H9 (cell line): ENCODE measurements around the gene PTX3. TPM values are rescaled to one million over a fixed set of nuclear protein-coding genes. Genes with fewer than 3 reads are reported as not detected.

Experiments used
- DNase-seq: peaks from one replicate; pipeline ENCODE4 v3.0.0-alpha.2; 2017
- H2AFZ ChIP-seq: one replicate; pipeline ENCODE4 v1.6.1; 2013; ENCODE audit warnings: mild to moderate bottlenecking, low read length, control low read depth, moderate library complexity
- H2AK5ac ChIP-seq: 2 replicates; pipeline ENCODE4 v1.6.1; 2013; ENCODE audit warnings: low read length, control low read depth, mixed read lengths; ENCODE audit not compliant: insufficient read length
- H2BK120ac ChIP-seq: one replicate; pipeline ENCODE4 v1.6.1; 2013; ENCODE audit warnings: low read depth, mild to moderate bottlenecking, low read length, control low read depth, inconsistent platforms; ENCODE audit not compliant: poor library complexity, severe bottlenecking
- H2BK12ac ChIP-seq: 2 replicates; pipeline ENCODE4 v1.6.1; 2013; ENCODE audit warnings: low read length, control low read depth, mixed read lengths, low read depth; ENCODE audit not compliant: insufficient read length
- H2BK15ac ChIP-seq: 2 replicates; pipeline ENCODE4 v1.6.1; 2013; ENCODE audit warnings: low read depth, low read length, control low read depth
- H2BK20ac ChIP-seq: one replicate; pipeline ENCODE4 v1.6.1; 2013; ENCODE audit warnings: low read depth, mild to moderate bottlenecking, low read length, control low read depth, inconsistent platforms; ENCODE audit not compliant: poor library complexity, severe bottlenecking
- H2BK5ac ChIP-seq: 2 replicates; pipeline ENCODE4 v1.6.1; 2013; ENCODE audit warnings: low read length, control low read depth, mixed read lengths; ENCODE audit not compliant: insufficient read length
- H3K14ac ChIP-seq: 2 replicates; pipeline ENCODE4 v1.6.1; 2013; ENCODE audit warnings: low read length, control low read depth; ENCODE audit not compliant: insufficient read depth
- H3K18ac ChIP-seq: 2 replicates; pipeline ENCODE4 v1.6.1; 2013; ENCODE audit warnings: low read depth, mild to moderate bottlenecking, mixed read lengths, low read length, control low read depth; ENCODE audit not compliant: insufficient read length
- H3K23ac ChIP-seq: 2 replicates; pipeline ENCODE4 v1.6.1; 2013; ENCODE audit warnings: low read length, control low read depth, mixed read lengths, low read depth; ENCODE audit not compliant: insufficient read length
- H3K23me2 ChIP-seq: 2 replicates; pipeline ENCODE4 v1.6.1; 2013; ENCODE audit warnings: low read depth, mild to moderate bottlenecking, mixed read lengths, low read length, control low read depth; ENCODE audit not compliant: insufficient read length, poor library complexity, severe bottlenecking
- H3K27ac ChIP-seq: 2 replicates; pipeline ENCODE4 v1.5.1; 2013; ENCODE audit warnings: low read length, control low read depth, mixed read lengths, low read depth; ENCODE audit not compliant: insufficient read length
- H3K27me3 ChIP-seq: 2 replicates; pipeline ENCODE4 v1.6.1; 2013; ENCODE audit warnings: low read length, control low read depth, inconsistent platforms; ENCODE audit not compliant: insufficient read depth
- H3K4ac ChIP-seq: 2 replicates; pipeline ENCODE4 v1.6.1; 2013; ENCODE audit warnings: low read depth, mild to moderate bottlenecking, control low read depth, inconsistent platforms, low read length, moderate library complexity
- H3K4me1 ChIP-seq: 2 replicates; pipeline ENCODE4 v1.6.1; 2013; ENCODE audit warnings: low read length, control low read depth, inconsistent platforms; ENCODE audit not compliant: insufficient read depth
- H3K4me2 ChIP-seq: 2 replicates; pipeline ENCODE4 v1.6.1; 2013; ENCODE audit warnings: low read length, control low read depth, mixed read lengths; ENCODE audit not compliant: insufficient read length, insufficient read depth
- H3K56ac ChIP-seq: 2 replicates; pipeline ENCODE4 v1.6.1; 2013; ENCODE audit warnings: low read depth, mild to moderate bottlenecking, mixed read lengths, low read length, control low read depth; ENCODE audit not compliant: insufficient read length
- H3K79me1 ChIP-seq: 2 replicates; pipeline ENCODE4 v1.6.1; 2013; ENCODE audit warnings: low read depth, mild to moderate bottlenecking, moderate library complexity, low read length, control low read depth, inconsistent platforms; ENCODE audit not compliant: insufficient read depth, poor library complexity, severe bottlenecking
- H3K79me2 ChIP-seq: 2 replicates; pipeline ENCODE4 v1.6.1; 2013; ENCODE audit warnings: low read length, control low read depth, inconsistent platforms; ENCODE audit not compliant: insufficient read depth
- H3K9ac ChIP-seq: 2 replicates; pipeline ENCODE4 v1.6.1; 2013; ENCODE audit warnings: low read length, control low read depth, mixed read lengths; ENCODE audit not compliant: insufficient read length; ENCODE audit errors: extremely low read depth
- H3K9me3 ChIP-seq: one replicate; pipeline ENCODE4 v1.6.1; 2013; ENCODE audit warnings: low read depth, low read length, inconsistent platforms; ENCODE audit not compliant: control insufficient read depth
- H3T11ph ChIP-seq: one replicate; pipeline ENCODE4 v1.6.1; 2013; ENCODE audit warnings: mild to moderate bottlenecking, low read length, control low read depth, inconsistent platforms
- H4K20me1 ChIP-seq: one replicate; pipeline ENCODE4 v1.6.1; 2013; ENCODE audit not compliant: control insufficient read depth, insufficient read length, insufficient read depth
- H4K5ac ChIP-seq: 2 replicates; pipeline ENCODE4 v1.6.1; 2013; ENCODE audit warnings: low read depth, mild to moderate bottlenecking, mixed read lengths, low read length, control low read depth; ENCODE audit not compliant: insufficient read length
- H4K8ac ChIP-seq: replicated peaks from 2 replicates; pipeline ENCODE4 v1.6.1; 2013; ENCODE audit warnings: low read length, control low read depth, mixed read lengths, low read depth; ENCODE audit not compliant: insufficient read length
- H4K91ac ChIP-seq: 2 replicates; pipeline ENCODE4 v1.6.1; 2013; ENCODE audit warnings: low read depth, mild to moderate bottlenecking, moderate library complexity, mixed read lengths, low read length, control low read depth; ENCODE audit not compliant: insufficient read length
- H3K27ac Mint-ChIP-seq, 3 experiments: 2 replicates in 2 of 3; 3 replicates in 1 of 3; pipeline ENCODE4 v1.8.0; 2020 to 2021; ENCODE audit warnings: mixed read lengths in 3 of 3, mild to moderate bottlenecking in 1 of 3, moderate library complexity in 1 of 3
- H3K27me3 Mint-ChIP-seq: 2 replicates; pipeline ENCODE4 v1.8.0; 2021; ENCODE audit warnings: low read depth, mild to moderate bottlenecking, moderate library complexity, mixed read lengths
- H3K36me3 Mint-ChIP-seq, 3 experiments: 2 replicates in 2 of 3; 3 replicates in 1 of 3; pipeline ENCODE4 v1.8.0; 2020 to 2021; ENCODE audit warnings: low read depth in 3 of 3, mixed read lengths in 3 of 3; ENCODE audit not compliant: insufficient read depth in 1 of 3
- H3K4me1 Mint-ChIP-seq, 2 experiments: 2 replicates each; pipeline ENCODE4 v1.8.0; 2020; ENCODE audit warnings: mixed read lengths in 2 of 2
- H3K4me3 Mint-ChIP-seq, 2 experiments: 2 replicates in 1 of 2; 3 replicates in 1 of 2; pipeline ENCODE4 v1.8.0; 2020 to 2021; ENCODE audit warnings: mild to moderate bottlenecking in 2 of 2, mixed read lengths in 2 of 2, moderate library complexity in 1 of 2
- H3K9me3 Mint-ChIP-seq, 2 experiments: 2 replicates in 1 of 2; 3 replicates in 1 of 2; pipeline ENCODE4 v1.8.0; 2020; ENCODE audit warnings: mild to moderate bottlenecking in 2 of 2, mixed read lengths in 2 of 2, moderate library complexity in 1 of 2
- CTCF ChIP-seq: fragments of 200-600 bp; sonication (generic); conservative IDR thresholded peaks from 3 replicates; pipeline ENCODE4 v1.8.0; 2021; ENCODE audit warnings: antibody characterized with exemption, mild to moderate bottlenecking
- total RNA-seq: library from RNA; stranded (reverse); gene quantifications from 2 replicates; pipeline ENCODE4 v1.2.1, GENCODE V29; 2021

Gene PTX3
- total RNA-seq, 1 experiment from 2014 or later: 0.11 TPM

- H3K79me2 ChIP-seq: no peaks in the 10 kb centered on the region
- peaks cover 5% of the 10 kb centered on the region for H3K4me1 ChIP-seq
- H3K9me3 ChIP-seq: no peaks in the 10 kb centered on the region
- no peak for TF ChIP-seq CTCF
- H3K27me3 Mint-ChIP-seq: no peaks in the 10 kb centered on the region
- H3K56ac ChIP-seq: no peak overlapping the region
- no peak overlapping the region for H2BK5ac ChIP-seq
- no peak overlapping the region for H3K27ac ChIP-seq
- no peak overlapping the region for H3K14ac ChIP-seq
- no peaks in the 10 kb centered on the region for H4K20me1 ChIP-seq
- H3K23me2 ChIP-seq: no peaks in the 10 kb centered on the region
- no peak overlapping the region for H4K5ac ChIP-seq
- no peaks in the 10 kb centered on the region for H3K79me1 ChIP-seq
- H2BK120ac ChIP-seq: no peak overlapping the region
- no peak overlapping the region for H3K4me3 Mint-ChIP-seq
- no peak overlapping the region for H3K23ac ChIP-seq
- no peaks in the 10 kb centered on the region for H3K27me3 ChIP-seq
- H3K36me3 Mint-ChIP-seq: 0 out of 7 replicates have a peak, but pooled peaks cover 0 to 2% (median 0%) of the 10 kb centered on the region in 3 experiments
- H3K9ac ChIP-seq: no peak overlapping the region
- DNase-seq: no peak
- H4K91ac ChIP-seq: no peak overlapping the region
- no peak overlapping the region for H2BK15ac ChIP-seq
- no peak overlapping the region for H2BK20ac ChIP-seq
- H3K4me1 Mint-ChIP-seq: no peaks in the 10 kb centered on the region
- no peaks in the 10 kb centered on the region for H3K9me3 Mint-ChIP-seq
- no peak overlapping the region for H2AK5ac ChIP-seq
- H3T11ph ChIP-seq: no peak overlapping the region
- no peak overlapping the region for H2BK12ac ChIP-seq
- H3K4ac ChIP-seq: no peak overlapping the region
- H3K18ac ChIP-seq: no peak overlapping the region
- no peak overlapping the region for H2AFZ ChIP-seq
- H3K27ac Mint-ChIP-seq: no peak overlapping the region; a peak in 1 of 7 replicates
- no peak overlapping the region for H3K4me2 ChIP-seq
- no peak overlapping the region for H4K8ac ChIP-seq
These were observed 21.8 kb upstream of the PTX3 start for GRCh38 chr3:157414861-157415260.
